ENCODE measurements around the gene NTM.
"Not testable (repeated sequence)": the region's sequence is repeated elsewhere in the genome, so short reads cannot be mapped to it uniquely, and the experiment has no call there.

NTM gene

DNA sequence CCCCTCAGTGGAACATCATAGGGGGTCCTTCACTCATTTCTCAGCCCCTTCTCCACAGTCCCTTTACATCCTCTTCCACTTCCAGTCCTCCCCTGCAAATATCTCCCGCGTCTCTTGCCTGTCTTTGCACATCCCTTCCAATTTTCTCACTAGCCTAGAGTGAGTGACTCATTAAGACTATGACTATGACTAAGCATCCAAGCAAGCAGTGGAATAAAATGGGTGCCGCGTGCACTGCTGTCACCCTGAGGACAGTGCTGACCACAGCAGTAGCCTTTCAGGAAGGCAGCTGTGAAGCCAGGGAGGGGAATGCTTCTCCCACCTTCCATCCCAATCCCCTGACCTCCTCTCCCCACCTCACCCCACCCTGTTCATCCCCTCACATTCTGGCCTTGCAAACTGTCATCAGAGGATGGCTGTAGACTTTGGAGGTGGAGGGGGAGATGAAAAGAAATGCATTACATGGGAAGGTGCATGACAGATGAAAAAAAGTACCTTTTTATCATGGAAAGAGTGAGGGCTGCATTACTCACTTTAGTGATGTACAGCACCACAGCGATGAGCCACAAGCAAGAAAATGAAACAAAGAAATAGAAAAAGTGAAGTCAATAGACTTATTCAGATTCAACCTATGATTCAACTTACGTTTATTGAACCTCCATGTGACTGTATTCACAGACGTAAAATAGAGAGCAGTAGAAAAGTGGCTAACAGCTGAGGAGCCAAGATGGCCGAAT is 948.2 kb downstream of the NTM start:
- DNase-seq (ENCODE audit: low read depth): no peak

- not testable (repeated sequence) for DNase-seq (ENCODE audit: low read depth)
Observed at GRCh38 chr11:132319419-132319818, 949.0 kb downstream of the NTM start.

- DNase-seq (ENCODE audit: low read depth): no peak
Observed at GRCh38 chr11:132330515-132330914, 960.1 kb downstream of the NTM start.

DNA sequence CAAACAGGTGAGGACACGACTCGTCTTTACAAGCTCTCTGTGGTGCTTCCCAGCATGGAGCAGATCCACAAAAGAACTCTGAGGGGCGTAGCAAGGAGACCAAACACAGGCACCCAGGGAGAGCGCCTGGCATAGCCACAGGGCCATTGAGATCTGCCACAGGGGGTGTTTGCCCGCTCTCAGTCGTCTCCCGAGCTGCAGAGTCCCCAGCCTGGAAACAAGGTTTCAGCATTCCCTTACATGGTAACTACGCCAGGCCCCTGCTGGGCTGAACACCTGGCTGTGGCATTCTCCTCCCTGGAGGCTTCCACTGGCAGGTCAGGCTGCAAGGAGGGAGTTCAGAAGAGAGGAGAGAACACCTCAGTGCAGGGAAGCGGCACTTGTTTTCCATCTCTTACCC is 962.1 kb downstream of the NTM start:
- no peak for DNase-seq (ENCODE audit: low read depth)

DNA sequence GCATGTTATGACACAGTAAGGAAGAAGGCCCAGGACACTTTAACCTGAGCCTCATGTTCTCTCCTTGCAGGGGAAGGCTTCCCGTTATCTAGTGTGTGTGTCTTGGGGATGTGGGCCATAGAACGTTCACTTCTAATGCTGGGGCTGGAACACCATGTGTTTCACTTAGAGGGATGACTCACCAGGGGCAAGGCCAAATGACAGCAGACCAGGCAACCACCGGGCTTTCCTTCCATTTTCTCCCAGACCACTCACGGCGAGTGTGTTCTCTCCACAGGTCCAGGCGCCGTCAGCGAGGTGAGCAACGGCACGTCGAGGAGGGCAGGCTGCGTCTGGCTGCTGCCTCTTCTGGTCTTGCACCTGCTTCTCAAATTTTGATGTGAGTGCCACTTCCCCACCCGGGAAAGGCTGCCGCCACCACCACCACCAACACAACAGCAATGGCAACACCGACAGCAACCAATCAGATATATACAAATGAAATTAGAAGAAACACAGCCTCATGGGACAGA is 964.4 kb downstream of the NTM start:
- DNase-seq (ENCODE audit: low read depth): no peak

DNA sequence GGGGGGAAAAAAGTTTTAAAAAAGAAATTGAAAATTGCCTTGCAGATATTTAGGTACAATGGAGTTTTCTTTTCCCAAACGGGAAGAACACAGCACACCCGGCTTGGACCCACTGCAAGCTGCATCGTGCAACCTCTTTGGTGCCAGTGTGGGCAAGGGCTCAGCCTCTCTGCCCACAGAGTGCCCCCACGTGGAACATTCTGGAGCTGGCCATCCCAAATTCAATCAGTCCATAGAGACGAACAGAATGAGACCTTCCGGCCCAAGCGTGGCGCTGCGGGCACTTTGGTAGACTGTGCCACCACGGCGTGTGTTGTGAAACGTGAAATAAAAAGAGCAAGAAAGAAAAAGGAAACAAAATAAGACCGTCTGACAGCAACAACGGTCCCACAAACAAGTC is 964.9 kb downstream of the NTM start:
- DNase-seq (ENCODE audit: low read depth): no peak

- no peak for DNase-seq (ENCODE audit: low read depth)
Observed at GRCh38 chr11:132336781-132337535, 966.5 kb downstream of the NTM start.

- DNase-seq (ENCODE audit: low read depth): no peak
Observed at GRCh38 chr11:132337819-132338416, 967.5 kb downstream of the NTM start.

- DNase-seq (ENCODE audit: low read depth): no peak
Observed at GRCh38 chr11:132342408-132342807, 972.0 kb downstream of the NTM start.

DNA sequence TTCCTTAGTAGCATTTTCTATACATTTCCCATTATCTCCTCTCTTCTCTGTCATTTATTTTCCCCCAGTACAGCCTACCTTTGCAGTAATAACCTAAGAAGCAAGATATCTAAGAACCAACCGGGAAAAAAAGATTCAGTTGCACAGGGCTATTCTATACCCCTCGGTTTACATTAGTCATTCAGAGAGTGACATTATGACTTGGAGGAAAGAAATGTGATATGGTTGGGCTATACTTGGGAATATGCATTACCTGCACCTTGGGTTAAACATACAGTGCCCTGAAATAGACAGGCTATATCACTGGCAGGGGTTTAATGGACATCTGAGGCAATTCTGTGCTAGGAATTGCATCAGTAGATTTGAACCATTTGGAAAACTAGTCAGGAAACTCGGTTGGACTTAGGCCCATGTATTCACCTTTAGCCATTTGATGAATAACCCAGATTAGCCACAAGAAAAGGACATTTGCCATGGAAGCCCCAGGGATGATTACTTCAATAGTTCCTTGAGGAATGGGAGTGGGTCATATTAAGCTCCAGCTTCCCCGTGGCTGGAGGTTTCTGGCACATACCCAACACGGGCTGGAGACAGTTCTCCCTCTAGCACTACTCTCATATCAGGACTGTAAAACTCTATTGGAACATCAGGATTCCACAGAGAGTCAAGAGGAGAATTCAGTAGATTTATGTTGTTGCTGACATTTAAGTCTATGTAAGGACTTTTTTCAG is 973.2 kb downstream of the NTM start:
- no peak for DNase-seq (ENCODE audit: low read depth)

DNA sequence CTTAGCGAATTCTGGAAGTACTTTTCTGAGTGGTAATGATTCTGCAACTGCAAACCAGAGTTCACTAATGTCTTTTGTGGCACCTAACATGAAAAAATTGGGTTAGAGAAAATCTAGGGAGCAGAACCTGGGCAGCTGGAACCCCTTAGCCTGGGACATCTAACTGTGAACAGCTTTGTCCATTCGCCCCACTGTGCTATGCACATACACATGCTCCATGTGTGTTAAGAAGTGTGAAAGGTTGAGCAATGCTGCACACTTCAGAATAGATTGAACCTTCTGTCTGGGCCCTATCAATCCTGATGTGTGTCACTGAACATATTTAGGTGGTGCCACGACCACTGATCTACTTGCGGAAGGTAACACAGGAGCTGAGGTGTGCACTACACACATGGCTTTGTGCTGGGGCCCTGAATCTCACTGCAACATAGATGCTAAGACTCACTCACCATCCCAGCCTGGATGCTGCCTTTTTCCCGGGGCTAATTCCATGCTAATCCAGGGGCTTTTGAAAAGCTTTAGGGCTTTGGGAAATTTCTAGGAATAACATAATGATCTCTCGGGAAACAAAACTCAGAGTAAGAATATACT is 976.2 kb downstream of the NTM start:
- no peak for DNase-seq (ENCODE audit: low read depth)

GRCh38 chr11:132347156-132348090 is 977.0 kb downstream of the NTM start:
- DNase-seq (ENCODE audit: low read depth): no peak

DNA sequence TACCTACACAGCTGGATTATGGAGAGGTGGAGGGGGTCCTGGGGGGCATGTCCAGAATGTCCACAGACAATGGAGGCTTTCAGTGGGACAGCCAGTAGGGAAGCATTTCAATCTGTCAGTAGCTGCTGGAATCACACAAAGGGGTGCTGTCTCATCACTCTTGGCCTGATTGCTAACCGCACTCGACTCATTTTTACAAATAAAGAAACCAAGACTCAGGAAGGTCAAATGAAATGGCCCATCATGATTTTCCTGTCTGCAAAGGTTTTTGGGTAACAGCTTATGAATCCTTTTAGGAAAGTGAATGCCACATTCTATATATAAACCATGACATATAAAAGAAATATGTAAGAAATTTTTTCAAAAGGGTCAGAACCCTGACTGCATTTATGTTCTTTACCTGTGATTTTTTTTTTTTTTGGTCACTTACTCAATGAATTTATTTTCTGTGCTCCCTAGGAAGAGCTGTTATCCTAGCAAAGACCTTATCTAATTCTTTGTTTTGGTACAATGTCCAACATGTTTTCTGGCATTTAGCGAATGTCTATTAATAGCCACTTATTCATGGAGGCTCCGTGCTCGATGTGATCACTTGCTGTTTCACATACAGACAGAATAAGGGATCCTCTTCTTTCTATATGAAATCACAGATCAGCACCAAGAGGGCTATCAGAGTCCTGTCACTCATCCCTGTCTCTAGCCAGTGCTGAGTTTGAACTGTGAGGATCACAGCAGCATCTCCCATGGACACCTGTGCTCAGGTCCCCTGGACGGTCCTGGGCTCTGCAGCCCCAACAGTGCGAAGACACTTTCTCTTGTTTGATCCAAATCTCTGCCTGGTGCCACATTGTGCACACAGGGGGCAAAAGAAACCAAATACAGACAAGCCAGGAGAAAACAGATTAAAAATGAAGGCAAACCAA is 979.7 kb downstream of the NTM start:
- no peak for DNase-seq (ENCODE audit: low read depth)

DNA sequence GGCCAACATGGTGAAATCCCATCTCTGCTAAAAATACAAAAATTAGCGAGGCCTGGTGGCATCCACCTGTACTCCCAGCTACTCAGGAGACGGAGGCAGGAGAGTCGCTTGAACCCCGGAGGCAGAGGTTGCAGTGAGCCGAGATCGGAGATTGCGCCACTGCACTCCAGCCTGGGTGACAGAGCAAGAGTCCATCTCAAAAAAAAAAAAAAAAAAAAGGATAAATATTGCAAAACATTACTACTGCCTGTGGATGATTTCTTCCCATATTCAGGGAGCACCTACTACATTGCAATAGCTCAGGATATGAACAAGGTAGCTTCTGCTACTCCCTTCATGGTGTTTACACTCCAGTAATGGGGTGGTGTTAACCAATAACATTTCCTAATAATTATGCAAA is 980.6 kb downstream of the NTM start:
- DNase-seq (ENCODE audit: low read depth): no peak

GRCh38 chr11:132352497-132352896 is 982.1 kb downstream of the NTM start:
- no peak for DNase-seq (ENCODE audit: low read depth)

DNA sequence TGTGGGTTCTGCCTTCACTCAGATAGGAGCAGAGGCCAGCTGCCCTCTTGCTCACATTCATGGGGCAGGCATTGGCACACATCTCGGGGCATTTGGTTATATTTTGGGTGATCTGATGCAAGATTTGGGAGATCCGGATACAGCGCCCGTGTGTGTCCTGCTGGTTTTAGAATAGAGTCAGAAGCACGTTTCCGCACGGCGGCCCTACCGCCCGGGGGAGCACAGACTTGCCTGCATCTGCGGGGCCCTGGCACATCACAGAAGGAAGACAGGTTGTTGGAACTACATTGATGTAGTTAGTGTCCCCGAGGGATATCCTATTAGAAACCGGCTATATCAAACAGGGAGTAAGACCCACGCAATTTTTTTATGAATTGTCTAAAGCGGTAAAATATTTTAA is 982.8 kb downstream of the NTM start:
- DNase-seq (ENCODE audit: low read depth): no peak

DNA sequence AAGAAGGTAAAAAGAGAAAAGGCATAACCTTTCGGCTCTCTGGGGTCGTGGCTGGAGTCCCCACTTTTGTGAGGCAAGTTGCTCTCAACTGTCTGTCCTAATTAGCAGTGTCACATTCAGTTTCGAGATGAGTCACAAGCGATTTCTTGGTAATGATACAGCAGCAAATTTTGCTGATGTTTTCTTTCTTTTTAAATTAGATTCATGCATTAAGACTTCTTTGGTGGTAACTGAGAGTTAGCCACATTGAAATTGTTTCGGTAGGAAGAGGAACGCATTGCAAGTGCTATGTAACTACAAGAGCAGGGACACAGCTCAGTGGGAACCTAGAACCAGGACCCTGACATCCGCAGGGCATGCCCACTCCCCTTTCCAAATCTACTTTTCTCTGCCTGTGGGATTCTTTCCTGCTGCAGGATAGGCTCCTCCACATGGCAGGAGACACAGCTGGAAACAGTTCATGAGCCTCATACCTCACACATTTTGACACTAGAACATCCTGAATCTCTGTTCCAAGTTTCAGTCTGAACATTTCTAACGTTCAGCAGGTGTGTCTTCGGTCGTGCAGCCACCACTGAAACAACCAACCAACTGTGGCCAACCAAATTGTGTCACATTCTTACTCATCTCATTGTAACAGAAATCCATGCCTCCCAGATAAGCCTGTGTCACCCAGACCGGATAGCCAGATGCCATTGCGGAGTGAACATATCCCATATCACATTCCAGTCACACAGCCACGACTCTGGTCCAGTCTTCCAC is 987.6 kb downstream of the NTM start:
- no peak for DNase-seq (ENCODE audit: low read depth)

DNA sequence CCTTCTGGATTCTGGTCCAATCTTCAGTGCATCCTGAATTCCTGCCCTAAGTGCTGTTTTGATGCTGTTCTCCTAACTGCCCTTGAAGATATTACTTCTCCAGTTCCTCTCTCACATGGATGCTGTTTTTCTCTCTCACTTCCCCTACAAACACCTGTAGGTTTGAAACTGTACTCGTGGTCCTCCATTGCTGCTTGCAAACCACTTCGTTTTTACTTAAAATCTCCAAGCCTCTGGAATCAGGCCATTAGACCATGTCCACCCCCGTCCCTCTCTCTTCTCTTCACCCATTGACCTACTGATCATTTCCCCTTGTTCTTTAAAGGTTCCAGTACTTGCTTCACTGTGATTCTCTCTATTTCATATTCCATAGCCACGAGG is 988.1 kb downstream of the NTM start:
- DNase-seq (ENCODE audit: low read depth): no peak

DNA sequence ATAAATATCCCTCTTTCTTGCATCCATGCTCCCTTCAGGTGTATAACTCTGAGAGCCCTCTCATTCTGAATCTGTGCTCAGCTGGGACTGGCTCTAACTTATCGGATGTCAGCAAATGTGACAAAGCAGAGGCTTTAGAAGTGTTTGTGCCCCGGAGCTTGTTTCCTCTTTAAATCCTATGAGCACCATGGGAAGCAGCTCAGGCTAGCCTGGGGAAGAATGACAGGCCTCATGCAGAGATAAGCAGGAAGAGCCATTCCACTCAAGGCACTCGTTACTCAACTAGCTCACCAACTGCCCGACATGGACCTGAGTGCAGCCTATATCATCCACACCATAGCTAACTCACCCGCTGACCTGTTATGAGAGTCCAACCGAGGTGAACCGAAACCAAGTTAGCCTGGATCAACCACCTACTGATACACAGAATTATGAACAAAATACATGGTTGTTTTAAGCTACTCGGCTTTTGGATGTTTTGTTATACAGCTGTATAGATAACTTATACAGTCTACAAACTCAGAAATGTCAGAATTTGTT is 990.7 kb downstream of the NTM start:
- no peak for DNase-seq (ENCODE audit: low read depth)

Measured in stimulated activated CD8-positive, alpha-beta memory T cell treated with anti-CD3 and anti-CD28 coated beads, Interleukin-12 subunit alpha, Interleukin-12 subunit beta, amount 100 ng/mL, for 4 hours (primary cell).